Measurements from ENCODE around the gene ZNF467.

GRCh38 chr7:149717481-149717880 is 55.9 kb downstream of the ZNF467 start:
- TF ChIP-seq CTCF (IDR thresholded peaks at IDR 0.05; ENCODE audit: insufficient read depth, low read length) (no peak), POLR2AphosphoS5 (IDR thresholded peaks at IDR 0.05; ENCODE audit: low read depth) (no peak)
